Measurements from ENCODE around the gene AREL1.

The AREL1 gene

DNA sequence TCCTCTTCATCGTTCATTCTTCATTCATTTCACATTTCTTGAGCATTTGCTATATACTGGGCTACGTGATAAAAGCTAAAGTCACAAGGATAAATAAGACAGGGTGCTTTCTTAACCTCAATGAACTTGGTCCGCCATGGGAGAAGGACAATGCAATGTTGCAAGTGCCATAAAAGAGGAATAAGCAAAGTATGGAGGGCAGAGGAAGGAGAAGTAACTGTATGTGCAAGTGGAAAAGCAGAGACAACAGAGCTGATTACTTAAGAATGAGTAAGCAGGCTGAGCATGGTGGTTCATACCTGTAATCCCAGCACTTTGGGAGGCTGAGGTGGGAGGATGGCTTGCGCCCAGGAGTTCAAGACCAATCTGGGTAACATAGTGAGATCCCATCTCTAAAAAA lies 14.4 kb downstream of the AREL1 start:
- no peak for DNase-seq (ENCODE audit: low read depth in 2 of 2)

DNA sequence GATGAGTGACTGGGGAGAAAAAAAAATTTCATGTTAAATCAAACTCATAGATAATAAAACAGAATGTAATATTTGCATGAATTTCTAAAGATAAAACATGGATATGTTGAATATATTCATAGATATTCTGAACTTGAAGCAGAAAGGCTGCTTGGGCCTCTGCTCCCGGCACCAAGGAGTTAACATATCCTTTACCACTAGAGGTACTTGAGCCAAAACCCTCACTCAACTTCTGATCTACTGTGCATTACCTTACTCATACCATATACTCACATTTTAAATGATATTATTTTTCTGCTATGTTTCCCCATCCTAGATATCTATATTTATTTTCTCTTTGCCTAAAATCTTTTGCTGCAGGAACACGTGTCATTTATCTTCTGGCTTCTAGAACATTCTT lies 14.9 kb downstream of the AREL1 start:
- DNase-seq (ENCODE audit: low read depth in 2 of 2), result no peak

DNA sequence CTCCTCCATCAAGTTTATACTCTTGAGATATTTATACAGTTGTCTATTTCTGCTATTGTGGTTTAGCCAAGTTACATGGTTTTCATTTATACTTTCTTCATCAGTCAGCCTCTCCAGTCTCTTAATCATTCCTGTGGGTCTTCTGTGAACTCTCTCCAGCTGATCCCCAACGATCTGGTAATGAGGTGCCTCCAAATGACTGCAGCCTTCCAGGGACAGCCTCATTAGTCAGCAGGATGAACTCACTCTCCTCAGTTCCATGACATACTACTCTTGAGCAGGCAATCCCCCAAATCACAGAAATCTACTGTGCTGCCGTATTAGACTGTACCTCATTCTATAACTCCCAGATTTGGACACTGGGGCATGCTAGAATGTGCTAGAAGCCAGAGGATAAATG lies 15.3 kb downstream of the AREL1 start:
- no peak for DNase-seq (ENCODE audit: low read depth in 2 of 2)

GRCh38 chr14:74697011-74697410 lies 15.9 kb downstream of the AREL1 start:
- no peak for DNase-seq (ENCODE audit: low read depth in 2 of 2)

DNA sequence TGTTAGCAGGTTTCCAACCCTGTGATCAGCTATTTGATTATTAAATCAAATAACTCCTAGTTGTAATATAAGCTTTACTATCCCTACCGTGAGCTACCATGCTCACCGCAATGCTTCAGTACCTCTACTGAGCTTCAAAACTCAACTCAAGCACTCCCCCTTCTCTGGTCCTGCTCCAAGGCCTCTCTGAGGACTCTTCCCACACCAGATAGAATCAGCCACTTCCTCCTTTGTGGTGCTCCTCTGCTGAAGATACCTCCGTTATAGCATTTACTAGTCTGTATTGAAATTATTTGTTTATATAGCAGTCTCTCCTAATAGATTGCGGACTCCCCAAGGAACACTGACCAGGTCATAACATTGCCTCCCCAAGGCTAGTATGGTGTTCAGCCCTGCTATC lies 17.5 kb downstream of the AREL1 start:
- no peak for DNase-seq (ENCODE audit: low read depth in 2 of 2)

DNA sequence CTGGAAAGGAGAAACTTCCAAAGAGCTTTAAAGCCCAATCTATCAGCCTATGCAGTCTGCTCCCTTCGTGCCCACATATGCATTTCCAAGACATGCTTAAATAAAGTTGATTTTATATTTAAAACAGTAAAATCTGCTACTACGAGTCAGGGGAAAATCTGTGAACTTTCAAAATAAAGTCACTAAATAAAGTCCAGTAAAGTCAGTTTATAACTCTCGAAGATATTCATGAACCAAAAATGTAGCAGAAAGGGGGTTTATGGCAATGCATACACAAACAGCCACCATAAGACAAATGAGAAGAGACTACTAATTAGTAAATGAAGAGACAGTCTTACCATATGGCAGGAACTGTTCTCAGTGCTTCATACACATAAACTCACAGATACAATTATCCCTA lies 19.7 kb downstream of the AREL1 start:
- no peak for DNase-seq (ENCODE audit: low read depth in 2 of 2)

DNA sequence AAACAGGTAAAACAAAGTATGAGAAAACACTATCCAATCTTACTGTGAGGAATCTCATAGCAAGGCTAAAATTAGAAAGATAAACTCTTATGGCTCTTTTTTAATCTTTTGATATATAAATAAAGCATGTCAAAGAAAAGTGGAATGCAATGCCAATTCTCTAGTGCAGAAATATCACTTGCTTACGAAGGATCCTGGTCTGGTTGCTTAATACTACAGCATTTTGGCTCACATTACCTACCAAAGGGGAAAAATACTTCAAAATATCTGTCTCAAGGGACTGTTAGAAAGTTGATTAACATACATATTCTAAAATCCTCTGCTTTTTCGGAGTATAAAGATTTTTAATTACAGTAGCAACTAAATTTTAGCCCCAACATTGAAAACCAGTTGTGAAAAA lies 21.4 kb downstream of the AREL1 start:
- no peak for DNase-seq (ENCODE audit: low read depth in 2 of 2)

GRCh38 chr14:74685921-74686678 lies 26.8 kb downstream of the AREL1 start:
- DNase-seq (ENCODE audit: low read depth in 2 of 2), result no peak

- DNase-seq (ENCODE audit: low read depth in 2 of 2), result no peak
Measured at GRCh38 chr14:74685056-74685455, 27.8 kb downstream of the AREL1 start.

DNA sequence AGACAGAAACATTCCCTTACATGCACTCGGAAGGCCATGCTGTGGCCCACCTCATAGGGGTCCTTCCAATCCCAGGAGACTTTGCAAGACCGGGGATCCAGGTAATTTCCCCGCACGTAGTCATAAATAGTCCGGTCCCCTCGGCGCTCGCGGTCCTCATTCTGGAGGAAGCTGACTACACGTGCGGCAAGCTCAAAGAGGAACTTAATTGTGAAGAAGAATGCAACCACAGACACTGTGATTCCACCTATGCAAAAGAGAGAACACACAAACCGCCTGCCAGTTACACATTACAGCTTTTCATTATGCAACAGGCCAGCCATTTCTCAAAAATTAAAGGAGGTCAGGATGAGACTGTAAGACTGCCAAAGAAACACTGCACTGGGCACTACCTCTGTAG lies 28.4 kb downstream of the AREL1 start:
- no peak for DNase-seq (ENCODE audit: low read depth in 2 of 2)

DNA sequence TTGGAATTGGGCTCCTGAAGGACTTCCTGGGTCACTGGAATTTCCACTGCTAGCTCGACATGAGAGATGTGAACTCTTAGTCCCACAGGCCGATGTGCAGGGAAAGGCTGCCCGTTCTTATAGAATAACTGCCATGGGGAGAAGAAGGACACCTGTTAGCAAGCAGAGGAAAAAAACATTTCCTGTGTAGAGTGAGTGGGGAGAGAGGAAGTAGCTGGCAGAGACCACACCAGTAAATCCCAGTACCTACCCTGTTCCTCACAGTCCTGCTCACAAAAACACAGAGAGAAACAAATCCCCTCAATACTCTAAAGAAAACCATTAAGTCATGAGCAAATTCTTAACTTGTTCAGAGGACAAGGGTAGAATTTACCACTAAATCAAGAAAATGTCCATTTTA lies 29.5 kb downstream of the AREL1 start:
- no peak for DNase-seq (ENCODE audit: low read depth in 2 of 2)

DNA sequence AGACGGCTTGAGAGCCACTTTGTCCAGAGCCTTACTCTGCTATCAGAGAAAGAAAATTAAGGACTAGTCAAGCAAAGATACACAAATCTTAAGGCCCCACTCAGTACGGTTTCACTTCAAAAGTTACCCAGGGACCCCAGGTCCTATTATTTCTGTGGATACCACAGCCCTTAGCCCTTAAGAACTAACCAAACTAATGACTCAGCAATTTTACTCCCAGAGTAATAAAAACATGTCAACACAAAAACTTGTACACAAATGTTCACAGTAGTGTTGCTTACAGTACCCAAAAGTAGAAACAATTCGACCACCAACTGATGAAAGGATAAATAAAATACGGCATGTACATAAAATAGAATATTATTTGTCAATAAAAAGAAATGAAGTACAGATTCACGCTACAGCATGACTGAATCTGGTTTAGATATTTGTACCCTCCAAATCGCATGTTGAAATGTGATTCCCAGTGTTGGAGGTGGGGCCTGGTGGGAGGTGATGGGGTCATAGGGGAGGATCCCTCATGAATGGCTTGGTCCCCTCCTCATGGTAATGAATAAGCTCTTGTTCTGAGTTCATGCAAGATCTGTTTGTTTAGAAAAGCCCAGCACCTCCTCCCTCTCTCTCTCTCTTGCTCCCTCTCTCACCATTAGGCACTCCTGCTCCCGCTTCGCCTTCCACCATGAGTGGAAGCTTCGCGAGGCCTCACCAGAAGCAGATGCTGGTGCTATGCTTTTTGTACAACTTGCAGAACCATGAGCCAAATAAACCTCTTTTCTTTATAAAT lies 30.5 kb downstream of the AREL1 start:
- no peak for DNase-seq (ENCODE audit: low read depth in 2 of 2)

DNA sequence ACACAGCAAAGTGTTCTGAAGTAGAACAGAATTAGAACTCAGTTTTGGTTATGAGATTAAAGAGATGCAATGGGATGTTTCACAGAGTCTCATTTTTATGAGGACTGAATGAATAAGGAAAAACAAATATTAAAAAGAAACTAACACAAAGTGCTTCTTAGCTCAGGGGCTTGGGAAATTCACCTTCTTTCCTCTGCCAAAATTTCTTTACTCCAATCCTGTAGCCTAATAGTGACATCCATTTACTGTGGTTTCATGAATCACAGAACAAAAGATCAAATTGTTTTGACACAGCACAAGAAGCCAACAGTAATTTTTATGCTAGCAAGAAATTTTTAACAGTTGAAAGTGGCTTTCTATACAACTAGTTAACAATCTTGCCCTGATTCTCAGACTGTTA lies 37.7 kb downstream of the AREL1 start:
- no peak for DNase-seq (ENCODE audit: low read depth in 2 of 2)

DNA sequence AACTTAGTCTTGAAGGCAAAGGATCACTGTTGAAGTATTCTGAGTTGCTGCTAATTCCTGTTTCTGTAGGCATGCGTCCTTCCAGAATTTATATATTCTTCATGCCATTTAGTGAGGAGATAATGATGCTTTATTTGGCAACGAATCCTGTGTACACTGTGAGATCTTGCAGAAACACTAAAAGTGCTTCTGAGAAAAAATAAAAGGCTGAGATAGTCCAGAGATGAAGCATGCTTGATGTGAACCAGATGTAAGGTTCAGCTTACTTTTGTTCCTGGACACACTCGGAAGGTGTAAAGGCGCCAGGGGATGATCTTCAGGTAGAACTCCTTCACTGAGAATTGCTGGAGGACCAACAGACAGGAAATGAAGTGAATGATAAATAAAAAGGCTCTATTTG lies 39.1 kb downstream of the AREL1 start:
- DNase-seq (ENCODE audit: low read depth in 2 of 2), result no peak

- DNase-seq (ENCODE audit: low read depth in 2 of 2), result no peak
Measured at GRCh38 chr14:74671789-74672188, 41.1 kb downstream of the AREL1 start.

GRCh38 chr14:74670726-74671411 lies 42.0 kb downstream of the AREL1 start:
- DNase-seq (ENCODE audit: low read depth in 2 of 2), result no peak

GRCh38 chr14:74669846-74670245 lies 43.0 kb downstream of the AREL1 start:
- no peak for DNase-seq (ENCODE audit: low read depth in 2 of 2)

- DNase-seq (ENCODE audit: low read depth in 2 of 2), result no peak
Measured at GRCh38 chr14:74669256-74669655, 43.6 kb downstream of the AREL1 start.

- DNase-seq (ENCODE audit: low read depth in 2 of 2), result no peak
Measured at GRCh38 chr14:74667758-74668157, 45.1 kb downstream of the AREL1 start.

DNA sequence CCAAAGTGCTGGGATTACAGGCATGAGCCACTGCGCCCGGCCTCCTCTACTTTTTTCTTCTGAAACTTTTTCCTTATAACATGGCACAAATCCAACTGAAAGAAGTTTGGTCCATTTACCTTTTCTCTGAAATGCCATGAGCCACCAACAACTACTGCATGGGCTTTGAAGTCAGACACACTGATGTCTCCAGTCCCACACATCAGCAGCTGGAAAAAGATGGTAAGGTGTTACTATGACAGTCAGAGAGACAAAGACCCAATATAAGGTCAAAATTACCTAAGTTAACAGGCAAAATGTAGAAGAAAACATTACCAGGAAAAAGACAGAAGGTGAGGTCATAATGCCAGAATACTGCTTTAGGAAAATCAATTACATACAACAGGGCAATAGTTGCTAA lies 48.2 kb downstream of the AREL1 start:
- DNase-seq (ENCODE audit: low read depth in 2 of 2), result no peak

GRCh38 chr14:74663884-74664283 lies 49.0 kb downstream of the AREL1 start:
- DNase-seq (ENCODE audit: low read depth in 2 of 2), result no peak

DNA sequence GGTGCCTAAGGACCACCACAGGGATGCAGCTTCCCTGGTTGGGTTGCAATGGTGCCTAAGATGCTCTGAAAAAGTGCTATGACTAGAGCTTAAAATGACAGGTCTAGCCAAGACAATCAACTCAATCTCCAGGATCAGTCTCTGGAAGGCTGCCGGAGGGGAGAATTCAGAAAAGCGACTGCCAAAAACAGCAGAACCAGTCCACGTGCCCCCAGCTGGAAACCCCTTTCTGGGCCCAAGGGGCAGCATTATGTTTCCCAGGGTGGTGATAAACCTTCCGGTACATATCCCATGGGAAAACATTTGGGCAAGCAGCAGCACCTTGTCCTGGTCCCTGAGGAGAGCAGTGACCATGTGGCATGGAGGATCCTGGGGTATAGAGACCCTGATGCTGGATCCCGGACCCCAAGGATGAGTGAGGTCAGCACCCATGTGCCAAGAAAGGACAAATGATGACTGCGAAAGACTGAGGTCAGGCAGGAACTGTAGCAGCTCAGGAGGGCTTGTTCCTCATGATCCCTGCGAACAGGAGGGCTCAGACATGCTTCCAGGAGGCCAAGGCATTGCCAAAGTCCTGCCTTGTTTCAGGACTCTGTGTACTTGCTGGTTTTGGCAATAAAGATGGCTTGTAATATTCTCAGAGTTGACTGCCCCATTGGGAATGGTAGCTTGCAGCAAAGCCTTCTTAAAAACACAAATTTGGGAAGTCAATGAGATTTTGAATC lies 51.0 kb downstream of the AREL1 start:
- no peak for DNase-seq (ENCODE audit: low read depth in 2 of 2)

Measured in stimulated activated CD4-positive, alpha-beta T cell treated with anti-CD3 and anti-CD28 coated beads, Interleukin-15, amount 100 ng/mL, for 48 hours (primary cell).